ENCODE results near the gene PDRG1.
A peak's percentile ranks its signal among the peaks of the same experiment; 100 is the strongest.

Gene PDRG1

GRCh38 chr20:31951530-31952453 lies at the start of gene PDRG1:
TSS of gene PDRG1 (minus strand) at chr20:31952046. CDS start at chr20:31951961, 85 bp downstream.
- peak; percentile 82 to 84 for DNase-seq (ENCODE audit: low read depth in 2 of 2)

GRCh38 chr20:31998246-31998645 lies 46.4 kb upstream of the PDRG1 start:
- no peak for DNase-seq (ENCODE audit: low read depth in 2 of 2)

- no peak for DNase-seq (ENCODE audit: low read depth in 2 of 2)
These were observed 45.1 kb upstream of the PDRG1 start for GRCh38 chr20:31996996-31997395.

- no peak for DNase-seq (ENCODE audit: low read depth in 2 of 2)
These were observed 40.2 kb upstream of the PDRG1 start for GRCh38 chr20:31992086-31992485.

GRCh38 chr20:31991339-31991705 lies 39.5 kb upstream of the PDRG1 start:
- no peak for DNase-seq (ENCODE audit: low read depth in 2 of 2)

GRCh38 chr20:31990641-31991338 lies 38.9 kb upstream of the PDRG1 start:
- DNase-seq (ENCODE audit: low read depth in 2 of 2) = no peak

GRCh38 chr20:31989030-31989645 lies 37.3 kb upstream of the PDRG1 start:
- no peak for DNase-seq (ENCODE audit: low read depth in 2 of 2)

GRCh38 chr20:31988430-31989015 lies 36.7 kb upstream of the PDRG1 start:
- no peak for DNase-seq (ENCODE audit: low read depth in 2 of 2)

- no peak for DNase-seq (ENCODE audit: low read depth in 2 of 2)
These were observed 35.9 kb upstream of the PDRG1 start for GRCh38 chr20:31987744-31988143.

- no peak for DNase-seq (ENCODE audit: low read depth in 2 of 2)
These were observed 33.2 kb upstream of the PDRG1 start for GRCh38 chr20:31984981-31985471.

GRCh38 chr20:31981784-31982183 lies 29.9 kb upstream of the PDRG1 start:
- DNase-seq (ENCODE audit: low read depth in 2 of 2) = no peak

GRCh38 chr20:31979713-31980426 lies 28.0 kb upstream of the PDRG1 start:
- DNase-seq (ENCODE audit: low read depth in 2 of 2) = no peak

- no peak for DNase-seq (ENCODE audit: low read depth in 2 of 2)
These were observed 25.2 kb upstream of the PDRG1 start for GRCh38 chr20:31977080-31977479.

- no peak for DNase-seq (ENCODE audit: low read depth in 2 of 2)
These were observed 24.0 kb upstream of the PDRG1 start for GRCh38 chr20:31975874-31976273.

GRCh38 chr20:31974951-31975487 lies 23.2 kb upstream of the PDRG1 start:
- DNase-seq (ENCODE audit: low read depth in 2 of 2) = no peak

GRCh38 chr20:31974296-31974695 lies 22.4 kb upstream of the PDRG1 start:
- DNase-seq (ENCODE audit: low read depth in 2 of 2) = no peak

- no peak for DNase-seq (ENCODE audit: low read depth in 2 of 2)
These were observed 20.7 kb upstream of the PDRG1 start for GRCh38 chr20:31972471-31973021.

- DNase-seq (ENCODE audit: low read depth in 2 of 2) = no peak
These were observed 18.1 kb upstream of the PDRG1 start for GRCh38 chr20:31969991-31970390.

GRCh38 chr20:31968291-31969126 lies 16.7 kb upstream of the PDRG1 start:
- DNase-seq (ENCODE audit: low read depth in 2 of 2) = peak in 1 of 2 experiments; percentile 21

GRCh38 chr20:31967830-31968249 lies 16.0 kb upstream of the PDRG1 start, which contains the start of gene XKR7:
TSS of gene XKR7 (plus strand) at chr20:31968151. CDS start at chr20:31968176, 25 bp downstream.
- no peak for DNase-seq (ENCODE audit: low read depth in 2 of 2)

All from fibroblast of skin of left biceps (primary cell).